SK-N-MC (cell line): ENCODE results near the gene KCNT1.

Experiments used
- EZH2 ChIP-seq: fragments of 200-600 bp; sonication (generic); IDR thresholded peaks from one replicate; pipeline ENCODE4 v1.6.1; 2017; ENCODE audit warnings: antibody characterized with exemption
- FOXP2 ChIP-seq: optimal IDR thresholded peaks from 2 replicates; pipeline ENCODE3; 2011; ENCODE audit warnings: mild to moderate bottlenecking, moderate library complexity; ENCODE audit not compliant: insufficient read depth; ENCODE audit errors: extremely low read length, control extremely low read depth
- POLR2AphosphoS5 ChIP-seq: IDR thresholded peaks from 2 replicates; pipeline ENCODE4 v1.6.1; 2012; ENCODE audit warnings: mild to moderate bottlenecking, low read depth, low read length, borderline replicate concordance

- no peak for TF ChIP-seq FOXP2
- TF ChIP-seq EZH2 = no peak
- no peak for TF ChIP-seq POLR2AphosphoS5
These were observed 36.9 kb upstream of the KCNT1 start for GRCh38 chr9:135664801-135665794.
